H1 (cell line): ENCODE measurements around the gene CORO2B. TPM values are rescaled to one million over a fixed set of nuclear protein-coding genes. Genes with fewer than 3 reads are reported as not detected.

Source experiments
- BACH1 ChIP-seq: IDR thresholded peaks from 2 replicates; pipeline ENCODE4 v1.6.1; 2012; ENCODE audit warnings: low read length, improper control_type of control experiment
- SAP30 ChIP-seq: fragments of 300-600 bp; sonication (generic); IDR thresholded peaks from 2 replicates; pipeline ENCODE4 v1.7.1; 2012; ENCODE audit warnings: low read length, moderate library complexity, mild to moderate bottlenecking, inconsistent platforms; ENCODE audit not compliant: insufficient read depth, insufficient replicate concordance
- polyA plus RNA-seq, 7 experiments: library from polyadenylated mRNA; depleted of rRNA in 3 of 7; stranded (reverse) in 5 of 7; unstranded in 2 of 7; fragments of >200 nt in 5 of 7; fragments of 200-250 nt in 2 of 7; gene quantifications; 1 replicate in 5 of 7; 2 replicates in 1 of 7; 4 replicates in 1 of 7; pipeline versions ENCODE4 v1.2.1 to v1.2.3, GENCODE V29; 2011 to 2013; ENCODE audit warnings: missing spikeins in 2 of 7, mixed read lengths in 2 of 7
- total RNA-seq: library from RNA; stranded (reverse); fragmentation: NEBNext Ultra II Directional; extraction: Animal tissue kit (Norgen Biotek cat#: 25700); gene quantifications from 2 replicates; pipeline ENCODE4 v1.2.1, GENCODE V29; 2021

CORO2B gene
- total and polyA plus RNA-seq, 2 of the 8 experiments (the other 6 are each of a cell fraction or from before 2014, with no cell fraction given), result 3.4 to 6.7 TPM

- TF ChIP-seq BACH1, result no peak
- TF ChIP-seq SAP30, result no peak
Measured at GRCh38 chr15:68565234-68565633, 13.6 kb upstream of the CORO2B start (continued).
